ENCODE measurements around the gene FGFRL1.
"Not testable (repeated sequence)": the region's sequence is repeated elsewhere in the genome, so short reads cannot be mapped to it uniquely, and the experiment has no call there.

FGFRL1 gene

DNA sequence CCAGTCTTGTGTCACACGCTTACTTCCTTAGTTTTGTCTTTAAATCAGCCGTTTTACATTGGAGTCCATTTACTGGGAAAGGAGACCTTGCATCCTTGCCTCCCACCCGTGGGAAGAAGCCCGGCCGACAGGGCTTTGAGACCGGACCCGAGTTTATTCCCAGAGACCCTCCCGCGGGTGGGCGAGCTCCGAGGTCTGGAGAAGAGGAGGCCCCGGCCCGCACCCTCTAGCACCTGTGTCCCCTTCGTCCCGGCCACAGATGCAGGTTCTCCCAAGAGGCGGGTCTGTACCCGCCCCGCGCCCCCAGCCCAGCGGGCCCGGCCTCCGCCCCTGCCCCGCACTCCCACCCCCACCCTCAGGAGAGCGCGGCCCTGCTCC lies 14.4 kb upstream of the FGFRL1 start:
- TF ChIP-seq, protein P1, sequence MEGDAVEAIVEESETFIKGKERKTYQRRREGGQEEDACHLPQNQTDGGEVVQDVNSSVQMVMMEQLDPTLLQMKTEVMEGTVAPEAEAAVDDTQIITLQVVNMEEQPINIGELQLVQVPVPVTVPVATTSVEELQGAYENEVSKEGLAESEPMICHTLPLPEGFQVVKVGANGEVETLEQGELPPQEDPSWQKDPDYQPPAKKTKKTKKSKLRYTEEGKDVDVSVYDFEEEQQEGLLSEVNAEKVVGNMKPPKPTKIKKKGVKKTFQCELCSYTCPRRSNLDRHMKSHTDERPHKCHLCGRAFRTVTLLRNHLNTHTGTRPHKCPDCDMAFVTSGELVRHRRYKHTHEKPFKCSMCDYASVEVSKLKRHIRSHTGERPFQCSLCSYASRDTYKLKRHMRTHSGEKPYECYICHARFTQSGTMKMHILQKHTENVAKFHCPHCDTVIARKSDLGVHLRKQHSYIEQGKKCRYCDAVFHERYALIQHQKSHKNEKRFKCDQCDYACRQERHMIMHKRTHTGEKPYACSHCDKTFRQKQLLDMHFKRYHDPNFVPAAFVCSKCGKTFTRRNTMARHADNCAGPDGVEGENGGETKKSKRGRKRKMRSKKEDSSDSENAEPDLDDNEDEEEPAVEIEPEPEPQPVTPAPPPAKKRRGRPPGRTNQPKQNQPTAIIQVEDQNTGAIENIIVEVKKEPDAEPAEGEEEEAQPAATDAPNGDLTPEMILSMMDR (conservative IDR thresholded peaks at IDR 0.05; ENCODE audit: low read length): no peak
- H3K4me3 ChIP-seq (ENCODE audit: low read length): no peak overlapping the region
- DNase-seq (ENCODE audit: low read depth): no peak

DNA sequence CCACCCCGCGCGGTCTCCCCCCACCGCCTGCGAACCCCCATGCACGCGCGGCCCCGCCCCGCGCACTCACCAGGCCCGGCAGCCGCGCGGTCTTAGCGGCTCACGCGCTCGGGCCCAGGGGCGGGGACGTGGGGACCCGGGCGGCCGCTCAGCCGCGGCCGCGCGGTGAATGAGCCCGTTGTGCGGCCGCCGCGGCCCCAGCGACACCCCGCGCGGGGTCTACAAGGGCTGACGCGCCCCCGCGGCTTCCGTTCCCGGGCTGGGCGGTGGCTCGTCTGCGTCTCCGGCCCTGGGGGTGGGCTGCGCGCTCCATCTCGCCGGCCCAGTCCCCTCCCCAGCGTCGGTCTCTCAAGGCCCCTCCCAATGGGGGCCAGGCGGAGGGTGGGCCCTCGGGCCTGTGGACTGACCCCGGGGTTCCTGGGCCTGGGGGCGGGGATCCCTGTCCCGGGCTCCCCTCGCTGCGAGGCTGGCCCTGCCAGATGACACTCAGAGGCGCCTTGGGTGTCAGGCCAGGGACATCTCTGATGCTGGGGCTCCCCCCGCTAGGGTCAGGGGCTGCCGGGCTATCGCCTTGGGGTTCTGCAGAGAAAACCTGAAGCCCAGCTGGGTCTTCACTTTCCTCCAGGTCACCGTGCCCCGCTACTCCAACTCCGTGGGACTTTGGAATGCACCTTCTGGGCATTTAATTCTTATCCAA lies 13.9 kb upstream of the FGFRL1 start:
- TF ChIP-seq, protein P1 (conservative IDR thresholded peaks at IDR 0.05; ENCODE audit: low read length): no peak
- DNase-seq (ENCODE audit: low read depth): no peak
- no peak overlapping the region; the same call in 1 of the 2 replicates for H3K4me3 ChIP-seq (ENCODE audit: low read length)

DNA sequence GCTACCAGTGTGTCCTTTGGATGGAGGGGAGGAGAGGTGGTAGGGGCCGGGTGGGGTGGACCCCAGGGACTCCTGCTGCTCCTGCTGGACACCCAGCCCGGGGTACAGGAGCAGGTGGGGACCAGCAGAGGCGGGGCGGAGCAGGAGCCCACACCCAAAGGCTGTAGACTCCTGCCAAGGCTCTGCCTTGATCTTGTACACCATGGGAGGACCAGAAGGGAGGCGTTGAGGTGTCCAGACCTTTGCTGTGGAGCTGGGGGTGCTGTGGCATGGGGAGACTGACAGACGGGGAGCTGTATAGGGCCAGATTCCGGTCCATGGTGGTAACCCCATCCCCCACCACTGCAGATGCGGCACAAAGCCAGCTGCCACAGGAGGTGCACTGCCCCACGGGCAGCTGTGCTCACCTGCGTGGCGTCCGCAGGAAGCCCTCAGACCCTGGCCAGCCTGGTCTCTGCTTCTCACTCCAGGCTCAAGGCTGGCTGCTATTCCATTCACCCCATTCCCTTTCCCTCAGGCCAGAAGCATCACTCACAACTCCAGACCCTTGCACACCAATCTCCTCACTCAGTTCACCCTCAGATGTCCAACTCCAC lies 13.2 kb upstream of the FGFRL1 start:
- no peak overlapping the region for H3K4me3 ChIP-seq (ENCODE audit: low read length)
- no peak for DNase-seq (ENCODE audit: low read depth)
- TF ChIP-seq, protein P1 (conservative IDR thresholded peaks at IDR 0.05; ENCODE audit: low read length): no peak

DNA sequence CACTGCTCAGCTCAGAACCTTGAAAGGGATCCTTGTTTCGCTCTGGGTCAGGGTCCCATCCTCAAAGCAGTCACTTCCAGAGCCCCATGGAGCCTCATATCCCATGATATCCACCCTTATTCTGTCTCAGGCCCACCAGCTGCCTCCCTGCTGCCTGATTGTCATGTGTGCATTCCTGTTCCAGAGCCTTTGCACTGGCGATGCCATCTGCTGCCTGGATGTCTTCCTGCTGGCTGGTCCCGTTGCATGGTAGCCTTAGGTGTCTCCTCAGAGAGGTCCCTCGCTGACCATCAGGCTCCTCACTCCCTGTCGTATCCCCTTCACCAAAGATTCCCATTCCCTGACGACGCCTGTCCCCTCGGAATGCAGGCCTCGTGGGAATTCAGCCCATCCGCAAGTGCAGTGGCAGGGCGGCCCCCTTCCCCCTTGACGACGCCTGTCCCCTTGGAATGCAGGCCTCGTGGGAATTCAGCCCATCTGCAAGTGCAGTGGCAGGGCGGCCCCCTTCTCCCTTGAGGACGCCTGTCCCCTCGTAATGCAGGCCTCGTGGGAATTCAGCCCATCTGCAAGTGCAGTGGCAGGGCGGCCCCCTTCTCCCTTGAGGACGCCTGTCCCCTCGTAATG lies 12.1 kb upstream of the FGFRL1 start:
- DNase-seq (ENCODE audit: low read depth); H3K4me3 ChIP-seq (ENCODE audit: low read length): not testable (repeated sequence)

DNA sequence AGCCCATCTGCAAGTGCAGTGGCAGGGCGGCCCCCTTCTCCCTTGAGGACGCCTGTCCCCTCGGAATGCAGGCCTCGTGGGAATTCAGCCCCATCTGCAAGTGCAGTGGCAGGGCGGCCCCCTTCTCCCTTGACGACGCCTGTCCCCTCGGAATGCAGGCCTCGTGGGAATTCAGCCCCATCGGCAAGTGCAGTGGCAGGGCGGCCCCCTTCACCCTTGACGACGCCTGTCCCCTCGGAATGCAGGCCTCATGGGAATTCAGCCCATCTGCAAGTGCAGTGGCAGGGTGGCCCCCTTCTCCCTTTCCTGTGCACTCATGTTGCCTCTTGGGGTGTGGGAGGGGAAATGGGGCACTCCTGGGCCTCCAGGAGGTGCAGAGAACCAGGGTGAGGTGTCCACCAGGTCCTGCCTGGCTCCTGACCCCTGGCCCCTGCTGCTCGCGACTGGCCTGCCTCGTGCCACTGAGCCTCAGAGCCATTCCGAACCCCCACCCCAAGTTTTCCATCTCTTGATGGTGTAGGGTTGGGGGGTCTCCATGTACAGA lies 11.5 kb upstream of the FGFRL1 start:
- TF ChIP-seq, protein P1 (conservative IDR thresholded peaks at IDR 0.05; ENCODE audit: low read length): no peak
- no peak overlapping the region for H3K4me3 ChIP-seq (ENCODE audit: low read length)
- DNase-seq (ENCODE audit: low read depth): no peak

DNA sequence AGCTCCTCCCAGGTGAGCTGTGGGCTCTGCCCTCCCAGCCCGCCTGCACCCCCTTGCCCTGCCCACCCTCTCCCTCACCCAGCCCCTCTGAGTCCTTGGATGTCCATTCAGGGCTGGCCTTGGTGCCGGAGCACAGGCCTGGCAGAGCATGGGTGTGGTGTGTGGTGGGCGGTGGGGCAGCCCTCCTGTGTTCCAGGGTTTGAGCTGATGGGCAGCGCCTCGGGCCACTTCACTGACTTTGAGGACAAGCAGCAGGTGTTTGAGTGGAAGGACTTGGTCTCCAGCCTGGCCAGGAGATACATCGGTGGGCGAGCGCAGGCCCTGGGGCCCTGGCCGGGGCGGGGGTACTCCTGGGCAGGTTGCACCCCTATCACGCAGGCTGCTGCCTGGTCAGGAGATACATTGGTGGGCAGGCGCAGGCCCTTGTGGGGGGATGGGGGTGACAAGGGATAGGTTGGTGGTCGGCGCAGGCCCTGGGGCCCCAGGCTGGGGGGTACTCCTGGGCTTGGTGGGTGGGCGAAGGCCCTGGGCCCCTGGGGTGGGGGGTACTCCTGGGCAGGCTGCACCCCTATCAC lies 10.7 kb upstream of the FGFRL1 start:
- DNase-seq (ENCODE audit: low read depth): no peak
- TF ChIP-seq, protein P1 (conservative IDR thresholded peaks at IDR 0.05; ENCODE audit: low read length): no peak
- no peak overlapping the region for H3K4me3 ChIP-seq (ENCODE audit: low read length)

DNA sequence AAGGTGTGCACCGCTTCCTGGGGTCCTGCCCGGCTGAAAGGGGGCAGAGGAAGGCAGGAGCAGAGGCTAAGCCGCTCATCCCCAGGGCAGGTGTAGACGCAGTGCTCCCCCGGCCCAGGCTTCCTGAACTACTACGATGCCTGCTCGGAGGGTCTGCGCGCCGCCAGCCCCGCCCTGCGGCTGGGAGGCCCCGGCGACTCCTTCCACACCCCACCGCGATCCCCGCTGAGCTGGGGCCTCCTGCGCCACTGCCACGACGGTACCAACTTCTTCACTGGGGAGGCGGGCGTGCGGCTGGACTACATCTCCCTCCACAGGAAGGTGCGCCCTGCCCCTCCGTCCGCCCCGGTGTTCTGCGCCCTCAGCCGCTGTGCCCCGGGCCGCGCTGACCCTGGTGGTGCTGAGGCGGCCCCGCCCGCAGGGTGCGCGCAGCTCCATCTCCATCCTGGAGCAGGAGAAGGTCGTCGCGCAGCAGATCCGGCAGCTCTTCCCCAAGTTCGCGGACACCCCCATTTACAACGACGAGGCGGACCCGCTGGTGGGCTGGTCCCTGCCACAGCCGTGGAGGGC lies 9.8 kb upstream of the FGFRL1 start:
- TF ChIP-seq, protein P1 (conservative IDR thresholded peaks at IDR 0.05; ENCODE audit: low read length): no peak
- no peak for DNase-seq (ENCODE audit: low read depth)
- no peak overlapping the region for H3K4me3 ChIP-seq (ENCODE audit: low read length)
